Measurements from ENCODE around the gene CPNE7.

CPNE7 gene

GRCh38 chr16:89581861-89582563 lies 6.5 kb downstream of the CPNE7 start:
- Histone ChIP-seq H4K20me1 (ENCODE audit: insufficient read depth) (no peaks in the 10 kb centered on the region), H3K4me2 (no peak overlapping the region), H3K27ac (no peak overlapping the region), H3K9ac (no peak overlapping the region), H3K4me3 (IDR thresholded peaks at IDR 0.05; ENCODE audit: insufficient read depth, low read depth, low read length) (no peak overlapping the region), H3K27me3 (ENCODE audit: insufficient read depth, low read depth) (no peaks in the 10 kb centered on the region), H2AFZ (ENCODE audit: low read depth) (no peak overlapping the region), H3K79me2 (ENCODE audit: insufficient read depth, low read depth) (0 out of 2 replicates have a peak, but pooled peaks cover 4% of the 10 kb centered on the region), H3K36me3 (ENCODE audit: insufficient read depth) (no peaks in the 10 kb centered on the region), H3K4me1 (ENCODE audit: low read depth, poor library complexity, severe bottlenecking) (no peaks in the 10 kb centered on the region)
- TF ChIP-seq CTCF (conservative IDR thresholded peaks at IDR 0.05; ENCODE audit: low read depth, low read length), result no peak

GRCh38 chr16:89582614-89583196 lies 7.1 kb downstream of the CPNE7 start:
- Histone ChIP-seq H4K20me1 (ENCODE audit: insufficient read depth) (no peaks in the 10 kb centered on the region), H3K36me3 (ENCODE audit: insufficient read depth) (no peaks in the 10 kb centered on the region), H3K27ac (no peak overlapping the region), H3K27me3 (ENCODE audit: insufficient read depth, low read depth) (no peaks in the 10 kb centered on the region), H2AFZ (ENCODE audit: low read depth) (no peak overlapping the region), H3K4me1 (ENCODE audit: low read depth, poor library complexity, severe bottlenecking) (no peaks in the 10 kb centered on the region), H3K4me2 (no peak overlapping the region), H3K9ac (no peak overlapping the region), H3K4me3 (IDR thresholded peaks at IDR 0.05; ENCODE audit: insufficient read depth, low read depth, low read length) (no peak overlapping the region), H3K79me2 (ENCODE audit: insufficient read depth, low read depth) (no peaks in the 10 kb centered on the region)
- TF ChIP-seq CTCF (conservative IDR thresholded peaks at IDR 0.05; ENCODE audit: low read depth, low read length), result no peak

- H4K20me1 ChIP-seq (ENCODE audit: insufficient read depth), result no peaks in the 10 kb centered on the region
- TF ChIP-seq CTCF (conservative IDR thresholded peaks at IDR 0.05; ENCODE audit: low read depth, low read length), result no peak
- no peak overlapping the region for H2AFZ ChIP-seq (ENCODE audit: low read depth)
- H3K27me3 ChIP-seq (ENCODE audit: insufficient read depth, low read depth), result no peaks in the 10 kb centered on the region
- H3K36me3 ChIP-seq (ENCODE audit: insufficient read depth), result no peaks in the 10 kb centered on the region
- H3K27ac ChIP-seq, result no peak overlapping the region
- no peak overlapping the region for H3K9ac ChIP-seq
- H3K4me1 ChIP-seq (ENCODE audit: low read depth, poor library complexity, severe bottlenecking), result no peaks in the 10 kb centered on the region
- H3K4me3 ChIP-seq (IDR thresholded peaks at IDR 0.05; ENCODE audit: insufficient read depth, low read depth, low read length), result no peak overlapping the region
- H3K4me2 ChIP-seq, result no peak overlapping the region
- no peaks in the 10 kb centered on the region for H3K79me2 ChIP-seq (ENCODE audit: insufficient read depth, low read depth)
Observed at GRCh38 chr16:89583197-89583894, 7.8 kb downstream of the CPNE7 start.

- Histone ChIP-seq H3K36me3 (ENCODE audit: insufficient read depth) (no peaks in the 10 kb centered on the region), H3K79me2 (ENCODE audit: insufficient read depth, low read depth) (no peaks in the 10 kb centered on the region), H3K4me3 (IDR thresholded peaks at IDR 0.05; ENCODE audit: insufficient read depth, low read depth, low read length) (no peak overlapping the region), H3K27ac (no peak overlapping the region), H2AFZ (ENCODE audit: low read depth) (no peak overlapping the region), H3K4me1 (ENCODE audit: low read depth, poor library complexity, severe bottlenecking) (no peaks in the 10 kb centered on the region), H4K20me1 (ENCODE audit: insufficient read depth) (no peaks in the 10 kb centered on the region), H3K4me2 (no peak overlapping the region), H3K27me3 (ENCODE audit: insufficient read depth, low read depth) (no peaks in the 10 kb centered on the region), H3K9ac (no peak overlapping the region)
- TF ChIP-seq CTCF (conservative IDR thresholded peaks at IDR 0.05; ENCODE audit: low read depth, low read length), result no peak
Observed at GRCh38 chr16:89583895-89584644, 8.5 kb downstream of the CPNE7 start.
